ENCODE results near the gene ID3.

ID3 gene

GRCh38 chr1:23515905-23516304, 43.4 kb downstream of the ID3 start:
- FAIRE-seq (no peak), DNase-seq (ENCODE audit: insufficient read length) (no peak)
- TF ChIP-seq POLR2AphosphoS5 (IDR thresholded peaks at IDR 0.05; ENCODE audit: low read depth, low read length) (no peak), POLR2A (IDR thresholded peaks at IDR 0.05; ENCODE audit: low read depth, low read length) (no peak), TAF1 (IDR thresholded peaks at IDR 0.05; ENCODE audit: borderline replicate concordance, low read depth, low read length) (no peak)

- no peak for FAIRE-seq
- TF ChIP-seq POLR2AphosphoS5 (IDR thresholded peaks at IDR 0.05; ENCODE audit: low read depth, low read length) (no peak), POLR2A (IDR thresholded peaks at IDR 0.05; ENCODE audit: low read depth, low read length) (no peak), TAF1 (IDR thresholded peaks at IDR 0.05; ENCODE audit: borderline replicate concordance, low read depth, low read length) (no peak)
- DNase-seq (ENCODE audit: insufficient read length), result no peak
Measured at GRCh38 chr1:23514111-23514679, 45.1 kb downstream of the ID3 start.

- DNase-seq (ENCODE audit: insufficient read length) (no peak), FAIRE-seq (no peak)
- no peak for TF ChIP-seq POLR2A (IDR thresholded peaks at IDR 0.05; ENCODE audit: low read depth, low read length)
- no peak for TF ChIP-seq TAF1 (IDR thresholded peaks at IDR 0.05; ENCODE audit: borderline replicate concordance, low read depth, low read length)
- no peak for TF ChIP-seq POLR2AphosphoS5 (IDR thresholded peaks at IDR 0.05; ENCODE audit: low read depth, low read length)
Measured at GRCh38 chr1:23509896-23510295, 49.4 kb downstream of the ID3 start.
